Cardiac fibroblast (primary cell): ENCODE data around the gene NRCAM.

Experiments used
- DNase-seq, 2 donors: peaks; one replicate each; pipeline versions ENCODE4 v3.0.0 to v3.0.0-alpha.2; 2010; ENCODE audit warnings: low read depth in 2 of 2
- H3K4me3 ChIP-seq, 2 donors: replicated peaks in 1 of 2; 1 replicate in 1 of 2; 2 replicates in 1 of 2; pipeline ENCODE4 v1.5.1; 2011; ENCODE audit warnings: low read depth in 2 of 2, low read length in 2 of 2, mild to moderate bottlenecking in 2 of 2, moderate library complexity in 1 of 2
- CTCF ChIP-seq: IDR thresholded peaks from one replicate; pipeline ENCODE4 v1.5.1; 2011; ENCODE audit warnings: low read depth, mild to moderate bottlenecking, low read length, inconsistent platforms

Gene NRCAM

GRCh38 chr7:108453320-108453719 is 2.9 kb downstream of the NRCAM start:
- no peak overlapping the region for H3K4me3 ChIP-seq
- peak in 1 of 2 donors; percentile 24 for DNase-seq
- no peak for TF ChIP-seq CTCF

- H3K4me3 ChIP-seq = no peak overlapping the region
- peak; percentile 62 for TF ChIP-seq CTCF
- DNase-seq = peak; percentile 63 to 64
Measured at GRCh38 chr7:108452707-108453106, 3.5 kb downstream of the NRCAM start.

- DNase-seq = peak in 1 of 2 donors; percentile 73
Measured at GRCh38 chr7:108451296-108451848, 4.9 kb downstream of the NRCAM start.

DNA sequence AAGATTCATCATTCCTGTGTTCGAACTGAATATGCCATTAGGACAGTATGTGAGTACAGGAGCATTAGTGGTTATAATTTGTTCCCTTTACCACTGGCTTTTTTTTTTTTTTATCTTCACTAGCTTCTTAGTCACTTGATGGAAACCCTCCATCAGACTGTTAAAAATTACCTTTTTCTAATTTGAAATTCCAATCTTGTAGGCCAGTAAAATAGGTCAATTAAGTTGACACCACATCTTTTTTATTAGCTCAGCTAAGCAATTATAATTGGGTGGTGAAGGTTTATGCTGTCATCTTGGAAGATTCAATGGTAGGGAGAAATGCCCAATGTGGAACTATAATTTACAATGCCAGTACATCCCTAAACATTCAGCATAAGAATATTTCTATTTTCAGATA is 6.1 kb downstream of the NRCAM start:
- no peak for DNase-seq
- H3K4me3 ChIP-seq = no peak overlapping the region
- TF ChIP-seq CTCF = no peak

More at GRCh38 chr7:108451296-108451848, 4.9 kb downstream of the NRCAM start:
- no peak for TF ChIP-seq CTCF
- no peak overlapping the region for H3K4me3 ChIP-seq

DNA sequence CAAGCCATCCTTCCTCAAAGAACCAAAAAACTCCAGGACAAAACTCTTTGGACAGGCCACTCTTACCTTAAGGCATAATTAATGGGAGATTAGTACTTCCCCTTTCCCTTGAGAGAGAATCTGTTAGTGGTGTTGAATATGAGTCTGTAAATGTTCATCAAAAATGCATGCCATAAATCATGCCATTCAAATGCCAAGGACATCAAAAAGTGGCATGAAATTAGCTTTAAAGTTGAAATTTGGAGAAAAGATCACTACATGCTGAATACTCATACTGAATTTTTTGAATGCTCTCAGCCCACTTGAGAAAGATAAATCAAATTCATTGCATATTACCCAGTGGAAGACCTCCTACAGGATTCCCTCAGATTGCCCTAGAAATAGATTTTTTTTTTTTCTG is 6.7 kb downstream of the NRCAM start:
- no peak overlapping the region for H3K4me3 ChIP-seq
- DNase-seq = no peak
- no peak for TF ChIP-seq CTCF

DNA sequence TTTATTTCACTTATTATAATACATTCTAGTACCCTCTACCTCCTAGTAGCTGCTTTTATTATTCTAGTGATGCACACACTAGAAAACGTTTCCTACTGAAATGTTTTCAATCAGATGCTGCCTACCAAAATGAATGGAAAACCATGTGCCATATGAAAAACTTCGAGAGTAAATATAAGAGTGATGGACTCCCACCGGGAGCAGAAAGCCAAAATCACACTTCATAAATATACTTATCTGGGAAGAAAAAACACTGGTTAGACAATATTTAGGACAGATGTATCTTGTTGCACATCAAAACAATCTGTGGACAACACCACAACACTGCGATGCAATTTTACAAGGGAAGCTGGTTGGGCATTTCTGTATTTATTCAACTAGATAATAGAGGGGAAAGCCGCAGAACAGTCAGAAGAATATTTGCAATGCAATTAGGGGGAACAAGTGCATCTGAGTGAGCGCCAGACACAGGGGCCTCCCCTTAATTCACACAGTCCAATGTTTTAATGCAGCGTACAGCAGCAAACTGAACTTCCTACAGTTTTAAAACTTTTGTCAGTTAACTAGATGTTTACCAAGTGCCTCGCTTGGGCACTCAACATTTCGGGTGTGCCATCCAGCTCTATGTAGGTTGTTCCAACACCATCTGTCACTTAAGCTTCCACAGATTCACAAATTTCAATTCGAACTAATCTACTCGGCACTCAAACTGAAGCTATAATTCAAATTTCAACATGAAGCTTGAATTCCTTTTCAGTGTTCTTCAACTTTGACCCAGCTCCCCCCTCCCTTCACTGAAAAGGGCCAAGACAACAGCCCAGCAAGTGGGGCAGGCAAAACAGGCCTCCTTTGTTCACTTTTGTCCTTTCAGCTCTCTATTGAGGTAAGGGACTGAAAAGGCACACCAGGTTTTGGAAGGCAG is 7.4 kb downstream of the NRCAM start:
- no peak for DNase-seq
- H3K4me3 ChIP-seq = no peak overlapping the region
- TF ChIP-seq CTCF = no peak
